Prostate gland (tissue), 2 donors: ENCODE measurements around the gene HTR3D.
"Not testable (repeated sequence)": the region's sequence is repeated elsewhere in the genome, so short reads cannot be mapped to it uniquely, and the experiment has no call there.

Experiments
- CTCF ChIP-seq, 4 experiments: fragments of 200-600 bp in 2 of 4; fragments of 450-650 bp in 2 of 4; sonication (generic) in 2 of 4; IDR thresholded peaks; 1 replicate in 3 of 4; 2 replicates in 1 of 4; pipeline ENCODE4 v1.5.1; 2016 to 2019; ENCODE audit warnings: antibody characterized with exemption in 4 of 4, mild to moderate bottlenecking in 2 of 4, moderate library complexity in 2 of 4
- POLR2A ChIP-seq: fragments of 450-650 bp; IDR thresholded peaks from one replicate; pipeline ENCODE4 v1.6.1; 2016; ENCODE audit warnings: antibody characterized with exemption, mild to moderate bottlenecking
- POLR2AphosphoS5 ChIP-seq: sonication (generic); formaldehyde crosslinking; IDR thresholded peaks from one replicate; pipeline ENCODE4 v1.6.1; 2017; ENCODE audit warnings: antibody characterized with exemption

DNA sequence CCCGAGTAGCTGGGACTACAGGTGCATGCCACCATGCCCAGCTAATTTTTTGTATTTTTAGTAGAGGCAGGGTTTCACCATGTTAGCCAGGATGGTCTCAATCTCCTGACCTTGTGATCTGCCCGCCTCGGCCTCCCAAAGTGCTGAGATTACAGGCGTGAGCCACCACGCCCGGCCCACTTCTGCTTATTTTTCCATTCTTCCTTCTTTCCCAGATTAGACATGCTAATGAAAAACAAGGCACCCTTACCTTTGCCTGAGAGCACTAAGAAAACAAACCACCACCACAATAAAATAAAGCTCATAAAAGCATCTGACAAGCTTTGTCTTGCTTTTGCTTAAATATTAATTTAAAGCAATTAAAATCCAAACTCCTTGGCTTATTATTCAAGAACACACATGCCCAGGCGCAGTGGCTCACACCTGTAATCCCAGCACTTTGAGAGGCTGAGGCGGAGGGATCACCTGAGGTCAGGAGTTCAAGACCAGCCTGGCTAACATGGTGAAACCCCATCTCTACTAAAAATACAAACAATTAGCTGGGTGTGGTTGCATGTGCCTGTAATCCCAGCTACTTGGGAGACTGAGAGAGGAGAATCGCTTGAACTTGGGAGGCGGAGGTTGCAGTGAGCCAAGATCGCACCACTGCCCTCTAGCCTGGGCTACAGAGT lies 24.3 kb upstream of the HTR3D start:
- TF ChIP-seq POLR2AphosphoS5; CTCF (IDR thresholded peaks at IDR 0.05); POLR2A: not testable (repeated sequence)
